Measurements from ENCODE around the gene PPP2R5C.
"Not testable (repeated sequence)": the region's sequence is repeated elsewhere in the genome, so short reads cannot be mapped to it uniquely, and the experiment has no call there.

Gene PPP2R5C

GRCh38 chr14:101761032-101761880 is at the start of gene PPP2R5C:
PPP2R5C (plus strand) TSS chr14:101761709; CDS start chr14:101761894, 185 bp downstream.
- DNase-seq (ENCODE audit: low spot score) = peak; percentile 96

- DNase-seq (ENCODE audit: low spot score) = not testable (repeated sequence)
Observed at GRCh38 chr14:101711857-101712233, 49.7 kb upstream of the PPP2R5C start.

GRCh38 chr14:101712341-101712740 is 49.2 kb upstream of the PPP2R5C start:
- not testable (repeated sequence) for DNase-seq (ENCODE audit: low spot score)

- DNase-seq (ENCODE audit: low spot score) = not testable (repeated sequence)
Observed at GRCh38 chr14:101713091-101713490, 48.4 kb upstream of the PPP2R5C start.

DNA sequence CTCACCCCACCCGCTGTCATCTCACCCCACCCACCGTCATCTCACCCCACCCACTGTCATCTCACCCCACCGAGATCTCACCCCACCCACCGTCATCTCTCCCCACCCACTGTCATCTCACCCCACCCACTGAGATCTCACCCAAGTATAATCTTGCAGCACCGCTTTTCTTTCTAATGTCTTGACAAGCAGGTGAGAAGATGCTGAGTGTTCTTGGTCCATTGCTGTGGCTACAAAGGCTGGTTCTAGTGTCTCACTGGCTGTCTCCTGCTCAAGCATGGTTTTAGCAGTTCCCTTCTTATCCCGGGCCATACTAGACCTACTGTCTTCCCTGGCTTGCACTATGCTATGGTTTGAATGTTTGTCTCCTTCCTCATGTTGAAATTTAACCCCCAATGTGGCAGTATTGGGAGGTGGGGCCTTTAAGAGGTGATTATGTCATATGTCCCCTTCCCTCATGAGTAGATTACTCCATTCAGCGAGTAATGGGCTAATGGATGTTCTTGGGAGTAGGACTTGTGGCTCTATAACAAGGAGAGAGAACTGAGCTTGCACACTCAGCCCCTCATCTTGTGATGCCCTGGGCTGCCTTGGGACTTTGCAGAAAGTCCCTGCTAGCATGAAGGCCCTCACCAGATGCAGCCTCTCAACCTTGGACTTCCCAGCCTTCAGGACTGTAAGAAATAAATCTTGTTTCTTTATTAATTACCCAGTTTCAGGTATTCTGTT is 47.7 kb upstream of the PPP2R5C start:
- DNase-seq (ENCODE audit: low spot score) = no peak

GRCh38 chr14:101714394-101714793 is 47.1 kb upstream of the PPP2R5C start:
- no peak for DNase-seq (ENCODE audit: low spot score)

DNA sequence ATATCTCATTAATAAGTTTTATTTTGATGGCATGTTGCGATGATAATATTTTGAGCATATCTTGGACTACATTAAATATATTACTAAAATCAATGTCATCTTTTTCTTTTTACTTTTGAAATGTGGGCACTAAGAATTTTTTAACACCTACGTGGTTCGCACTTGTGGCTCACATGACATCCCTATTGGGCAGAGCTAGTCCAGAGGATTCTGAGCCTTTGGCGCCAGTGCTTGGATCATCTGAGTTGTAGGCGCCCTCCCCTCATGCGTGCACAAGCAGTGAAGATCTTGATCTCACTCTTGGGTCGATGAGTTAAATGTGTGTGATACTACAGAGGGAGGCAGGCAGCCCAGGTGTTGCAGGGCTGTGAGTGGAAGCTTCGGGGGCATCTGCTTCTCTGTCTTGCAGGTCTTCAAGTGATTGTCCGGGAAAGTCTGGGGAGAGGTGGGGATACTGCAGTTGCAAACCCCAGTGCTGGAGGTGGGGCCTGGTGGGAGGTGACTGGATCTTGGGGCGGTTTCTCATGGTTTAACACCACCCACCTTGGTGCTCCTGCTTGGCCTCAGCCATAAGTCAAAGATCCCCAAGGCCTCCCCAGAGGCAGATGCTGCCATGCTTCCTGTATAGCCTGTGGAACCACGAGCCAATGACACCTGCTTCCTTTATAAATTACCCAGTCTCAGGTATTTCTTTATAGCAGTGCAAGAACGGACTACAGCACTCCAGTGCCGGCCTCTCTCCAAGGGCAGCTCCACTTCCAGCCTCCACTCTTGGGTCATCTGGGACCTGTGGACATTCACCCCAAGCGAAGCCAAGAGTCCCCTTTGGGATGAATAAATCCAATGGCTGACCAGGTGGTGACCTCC is 46.1 kb upstream of the PPP2R5C start:
- DNase-seq (ENCODE audit: low spot score) = no peak

DNA sequence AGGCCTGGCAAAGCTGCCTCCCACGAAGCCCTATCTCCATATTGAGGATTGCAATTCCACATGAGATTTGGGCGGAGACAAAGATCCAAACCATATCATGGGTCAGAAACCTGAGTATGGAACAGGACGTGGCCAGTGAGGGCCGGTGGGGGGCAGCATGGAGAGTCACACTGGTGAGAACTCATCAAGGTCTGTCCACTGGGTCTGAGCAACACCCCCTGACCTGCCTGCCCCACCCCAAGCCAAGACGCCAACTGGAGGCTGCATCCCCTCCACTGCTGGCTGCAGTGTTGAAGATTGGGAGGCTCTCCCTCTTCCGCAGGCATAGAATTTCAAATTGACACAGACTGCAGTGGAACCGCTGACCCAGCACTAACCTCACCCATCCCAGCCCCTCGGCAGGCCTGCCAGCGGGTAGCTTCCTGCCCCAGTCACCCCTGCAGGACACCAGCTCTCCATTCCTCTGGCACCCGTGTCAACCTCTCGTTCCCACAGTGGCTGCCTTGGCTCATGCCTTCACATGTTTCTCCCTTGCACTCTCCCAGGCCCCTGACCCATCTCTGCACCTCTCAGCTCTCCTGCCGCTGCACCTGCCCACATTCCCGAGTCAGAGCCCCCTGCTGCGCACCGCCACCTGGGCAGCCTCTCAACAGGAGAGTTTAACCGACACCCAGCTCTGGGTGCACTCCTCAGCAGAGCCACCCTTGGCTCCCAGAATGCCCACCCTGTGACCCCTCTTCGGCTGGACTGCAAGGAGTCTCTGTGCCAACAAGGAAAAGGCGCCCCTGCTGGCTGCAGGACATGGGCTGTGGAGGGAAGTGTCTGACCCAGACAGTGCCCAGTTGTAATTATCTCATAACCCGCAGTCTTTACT is 45.2 kb upstream of the PPP2R5C start:
- DNase-seq (ENCODE audit: low spot score) = no peak

- DNase-seq (ENCODE audit: low spot score) = no peak
Observed at GRCh38 chr14:101716956-101717662, 44.4 kb upstream of the PPP2R5C start.

- DNase-seq (ENCODE audit: low spot score) = no peak
Observed at GRCh38 chr14:101717663-101718490, 43.6 kb upstream of the PPP2R5C start.

- DNase-seq (ENCODE audit: low spot score) = no peak
Observed at GRCh38 chr14:101719045-101719645, 42.4 kb upstream of the PPP2R5C start.

DNA sequence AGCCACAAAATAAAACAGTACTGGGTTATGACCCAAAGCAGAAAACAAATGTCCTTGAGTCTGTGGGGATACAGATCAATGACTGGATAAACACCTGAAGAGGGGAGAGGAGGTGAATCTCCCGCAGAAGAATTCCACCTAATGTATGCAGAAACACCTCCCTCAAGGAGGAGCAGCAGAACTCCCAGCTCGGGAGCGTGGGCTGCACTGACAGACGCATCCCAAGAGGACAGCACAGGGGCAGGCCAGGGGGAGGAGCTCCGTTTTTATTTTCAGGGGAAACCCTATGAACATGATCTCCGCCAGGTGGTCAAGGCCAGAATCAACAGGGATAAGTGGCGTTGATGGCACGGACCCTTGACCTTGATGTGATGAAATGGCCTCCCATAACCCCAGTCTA is 41.8 kb upstream of the PPP2R5C start:
- DNase-seq (ENCODE audit: low spot score) = no peak

GRCh38 chr14:101721111-101721510 is 40.4 kb upstream of the PPP2R5C start:
- no peak for DNase-seq (ENCODE audit: low spot score)

DNA sequence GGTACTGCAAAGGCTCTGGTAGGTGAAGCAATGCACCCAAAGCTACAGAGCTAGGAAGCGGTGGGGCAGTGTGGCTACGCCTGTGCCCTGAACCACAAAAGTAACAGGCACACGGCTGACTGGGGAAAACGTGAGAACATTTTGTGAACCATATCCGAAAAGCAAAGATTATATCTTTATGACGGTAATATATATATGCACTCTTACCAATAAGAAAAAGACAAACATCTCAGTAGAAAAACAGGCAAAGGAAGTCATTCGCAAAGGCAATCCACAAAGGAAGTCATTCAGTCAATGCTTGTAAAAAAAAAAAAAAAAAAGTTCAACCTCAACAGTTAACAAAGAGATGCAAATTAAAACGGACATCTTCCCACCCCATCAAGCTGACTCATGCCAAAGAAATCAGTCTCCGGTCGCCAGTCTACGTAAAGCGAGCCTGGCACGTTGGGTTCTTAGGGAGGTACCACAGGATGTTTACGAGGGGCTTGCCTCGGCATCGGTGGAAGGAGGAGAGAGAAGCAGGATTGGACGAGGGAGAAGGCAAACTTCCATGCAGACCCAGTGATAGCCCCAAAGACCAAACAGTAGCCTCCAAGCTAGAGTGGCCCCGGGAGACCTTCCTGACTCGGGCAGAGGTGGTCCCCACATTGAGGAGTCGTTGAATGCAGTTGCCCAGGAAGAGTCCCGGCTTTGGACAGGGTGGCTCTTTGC is 39.4 kb upstream of the PPP2R5C start:
- no peak for DNase-seq (ENCODE audit: low spot score)

- no peak for DNase-seq (ENCODE audit: low spot score)
Observed at GRCh38 chr14:101723061-101723595, 38.4 kb upstream of the PPP2R5C start.

- DNase-seq (ENCODE audit: low spot score) = not testable (repeated sequence)
Observed at GRCh38 chr14:101725652-101726051, 35.9 kb upstream of the PPP2R5C start.

DNA sequence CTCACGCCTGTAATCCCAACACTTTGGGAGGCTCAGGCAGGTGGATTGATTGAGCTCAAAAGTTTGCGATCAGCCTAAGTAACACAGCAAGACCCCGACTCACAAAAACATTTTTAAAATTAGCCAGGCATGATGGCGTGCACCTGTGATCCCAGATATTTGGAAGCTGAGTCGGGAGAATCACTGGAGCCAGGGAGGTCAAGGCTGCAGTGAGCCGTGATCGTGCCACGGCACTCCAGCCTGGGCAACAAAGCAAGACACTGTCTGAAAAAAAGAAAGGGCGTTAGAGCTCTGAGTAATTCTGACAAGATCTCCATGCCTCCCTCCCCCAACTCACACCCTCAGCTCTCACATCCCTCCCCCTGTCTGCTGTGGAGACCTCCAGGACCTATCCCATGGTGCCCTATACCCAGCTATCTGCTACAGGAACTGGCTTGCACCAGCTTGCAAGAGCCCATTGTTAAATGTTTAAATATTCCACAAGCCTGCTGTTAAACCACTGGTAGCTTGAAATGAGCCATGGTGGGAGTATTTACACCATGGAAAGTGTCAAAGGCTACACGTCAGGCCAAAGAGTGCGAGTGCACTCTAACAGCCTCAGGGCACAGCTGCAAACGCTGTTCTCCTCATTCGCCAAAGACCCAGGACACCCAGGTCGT is 35.1 kb upstream of the PPP2R5C start:
- DNase-seq (ENCODE audit: low spot score) = no peak

DNA sequence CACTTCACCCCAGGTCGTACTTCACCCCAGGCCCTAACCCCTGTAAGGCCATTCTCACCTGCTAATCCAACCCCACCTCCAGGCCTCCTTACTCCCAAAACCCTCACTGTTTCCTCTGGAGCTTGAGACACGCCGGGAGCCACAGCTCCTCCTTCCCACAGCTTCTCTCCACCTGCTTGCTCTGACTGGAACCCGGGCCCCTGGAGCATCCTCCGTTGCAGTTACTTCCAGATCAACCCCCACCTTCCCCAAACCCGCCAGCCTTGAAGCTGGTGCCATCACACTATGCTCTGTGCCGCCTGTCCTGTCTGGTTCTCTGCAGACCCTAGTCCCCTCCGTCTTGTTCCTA is 34.6 kb upstream of the PPP2R5C start:
- no peak for DNase-seq (ENCODE audit: low spot score)

Data from AG08396 (cell line).